ENCODE measurements around the gene SYTL1.

Gene SYTL1

DNA sequence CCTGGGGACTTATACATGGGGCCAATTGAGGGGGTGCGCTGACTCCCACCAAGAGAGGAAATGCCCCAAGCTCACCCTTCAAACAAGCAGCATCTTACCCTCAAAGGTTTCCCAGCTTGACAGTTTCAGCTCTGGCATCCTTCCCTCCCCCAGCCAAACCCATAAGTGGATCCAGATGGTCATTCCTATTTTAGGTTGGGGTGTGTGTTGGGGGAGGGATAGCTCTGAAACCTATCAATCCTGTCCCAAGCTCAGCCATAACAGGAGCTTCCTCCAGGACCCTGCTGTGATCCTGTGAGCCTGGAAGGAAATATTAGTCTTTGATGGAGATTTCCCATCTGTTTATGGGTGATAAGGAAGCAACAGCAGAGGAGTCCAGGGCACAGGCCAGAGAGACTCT lies 23.2 kb upstream of the SYTL1 start:
- no peak for DNase-seq

DNA sequence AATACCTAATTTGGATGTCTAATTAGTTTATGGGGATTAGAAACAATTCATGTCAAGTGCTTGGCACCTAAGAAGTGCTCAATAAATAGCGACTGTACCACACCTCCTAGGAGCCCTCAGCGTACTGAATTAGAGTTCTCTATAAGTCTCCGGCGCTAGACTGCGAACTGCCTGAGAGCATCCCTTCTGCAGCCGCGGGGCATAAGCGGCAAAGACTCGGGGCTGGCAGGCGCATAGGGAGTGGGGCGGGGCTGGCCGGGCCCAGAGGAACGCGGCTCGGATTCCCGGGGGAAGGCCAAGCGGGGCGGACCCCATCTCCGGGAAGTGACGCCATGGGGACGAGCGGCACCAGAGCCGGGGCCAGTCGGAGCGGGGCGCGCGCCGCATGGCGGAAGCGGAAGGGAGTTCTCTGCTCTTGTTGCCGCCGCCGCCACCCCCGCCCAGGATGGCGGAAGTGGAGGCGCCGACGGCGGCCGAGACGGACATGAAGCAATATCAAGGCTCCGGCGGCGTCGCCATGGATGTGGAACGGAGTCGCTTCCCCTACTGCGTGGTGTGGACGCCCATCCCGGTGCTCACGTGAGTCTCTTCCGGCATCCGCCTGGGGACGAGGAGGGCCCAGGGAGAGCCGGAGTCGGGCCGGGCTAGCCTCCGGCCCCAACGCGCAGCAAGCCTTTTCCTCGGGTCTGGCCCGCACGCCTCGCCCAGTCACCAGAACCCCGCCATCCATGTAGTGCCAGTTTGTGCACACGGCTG lies 19.8 kb upstream of the SYTL1 start, which contains the start of gene TMEM222:
Gene TMEM222 (plus strand): TSS at position 351 of the 756 bp plus-strand sequence. CDS start 35 bp downstream, at position 386.
- DNase-seq: peak; percentile 98

GRCh38 chr1:27322569-27323240 lies 19.1 kb upstream of the SYTL1 start:
- no peak for DNase-seq

GRCh38 chr1:27325286-27325685 lies 16.5 kb upstream of the SYTL1 start:
- DNase-seq: no peak

DNA sequence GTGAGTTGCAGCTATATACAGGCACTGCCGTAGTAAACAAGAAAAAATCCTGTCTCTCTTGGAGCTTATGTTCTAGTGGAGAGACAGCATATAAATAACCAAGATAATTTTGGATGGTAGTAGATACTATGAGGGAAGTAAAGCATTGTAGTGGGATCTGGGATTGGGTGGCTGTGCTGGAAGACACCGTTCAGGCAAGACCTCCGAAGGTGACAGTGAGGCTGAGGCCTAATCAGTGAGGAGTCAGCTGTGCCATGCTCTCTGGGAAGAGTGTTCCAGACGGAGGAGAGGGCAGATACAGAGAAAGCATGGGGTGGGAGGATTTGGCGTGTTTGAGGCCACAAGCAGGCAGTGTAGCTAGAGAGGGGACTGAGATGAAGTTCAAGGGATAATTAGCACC lies 13.9 kb upstream of the SYTL1 start:
- DNase-seq: no peak

GRCh38 chr1:27330786-27331185 lies 11.0 kb upstream of the SYTL1 start:
- no peak for DNase-seq

DNA sequence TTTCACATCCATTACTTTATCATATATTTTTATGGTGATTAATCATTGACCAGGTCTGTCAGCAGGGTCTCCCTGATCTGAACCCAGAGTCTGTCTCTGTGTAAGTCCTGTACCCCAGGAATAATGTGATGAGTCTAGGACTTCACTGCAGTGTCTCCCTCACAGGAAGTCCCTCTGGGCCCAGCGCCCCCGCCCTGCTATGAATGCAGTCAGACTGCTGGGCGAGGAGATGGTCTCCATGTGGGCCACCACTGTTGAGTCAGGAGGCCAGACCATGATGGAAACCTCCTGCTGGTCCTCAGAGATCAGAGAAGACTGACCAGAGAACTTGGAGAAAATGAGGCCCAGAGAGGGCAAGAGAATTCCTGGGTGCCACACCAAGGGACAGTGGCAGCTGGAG lies 10.4 kb upstream of the SYTL1 start:
- DNase-seq: no peak

GRCh38 chr1:27331922-27332321 lies 9.9 kb upstream of the SYTL1 start:
- DNase-seq: no peak

- no peak for DNase-seq
These were observed 9.1 kb upstream of the SYTL1 start for GRCh38 chr1:27332536-27333281.

DNA sequence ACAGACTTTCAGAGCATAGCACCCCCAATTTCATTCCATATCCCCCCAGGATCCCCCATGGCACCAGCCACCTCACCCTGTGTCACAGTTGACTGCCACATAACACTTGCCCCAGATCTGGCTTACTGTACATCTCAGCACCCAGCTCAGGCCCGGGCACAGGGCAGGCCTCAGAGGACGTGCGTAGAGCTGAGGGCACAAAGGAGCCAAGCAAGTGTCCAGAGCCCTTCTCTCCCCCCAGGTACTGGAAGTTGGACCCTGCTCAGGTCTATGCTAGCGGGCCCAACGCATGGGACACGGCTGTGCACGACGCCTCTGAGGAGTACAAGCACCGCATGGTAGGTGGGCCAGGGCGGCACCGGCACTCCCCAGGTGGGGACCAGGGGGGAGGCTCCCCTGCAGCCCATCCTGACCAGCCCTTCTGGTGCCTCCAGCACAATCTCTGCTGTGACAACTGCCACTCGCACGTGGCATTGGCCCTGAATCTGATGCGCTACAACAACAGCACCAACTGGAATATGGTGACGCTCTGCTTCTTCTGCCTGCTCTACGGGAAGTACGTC lies 8.0 kb upstream of the SYTL1 start:
- no peak for DNase-seq

DNA sequence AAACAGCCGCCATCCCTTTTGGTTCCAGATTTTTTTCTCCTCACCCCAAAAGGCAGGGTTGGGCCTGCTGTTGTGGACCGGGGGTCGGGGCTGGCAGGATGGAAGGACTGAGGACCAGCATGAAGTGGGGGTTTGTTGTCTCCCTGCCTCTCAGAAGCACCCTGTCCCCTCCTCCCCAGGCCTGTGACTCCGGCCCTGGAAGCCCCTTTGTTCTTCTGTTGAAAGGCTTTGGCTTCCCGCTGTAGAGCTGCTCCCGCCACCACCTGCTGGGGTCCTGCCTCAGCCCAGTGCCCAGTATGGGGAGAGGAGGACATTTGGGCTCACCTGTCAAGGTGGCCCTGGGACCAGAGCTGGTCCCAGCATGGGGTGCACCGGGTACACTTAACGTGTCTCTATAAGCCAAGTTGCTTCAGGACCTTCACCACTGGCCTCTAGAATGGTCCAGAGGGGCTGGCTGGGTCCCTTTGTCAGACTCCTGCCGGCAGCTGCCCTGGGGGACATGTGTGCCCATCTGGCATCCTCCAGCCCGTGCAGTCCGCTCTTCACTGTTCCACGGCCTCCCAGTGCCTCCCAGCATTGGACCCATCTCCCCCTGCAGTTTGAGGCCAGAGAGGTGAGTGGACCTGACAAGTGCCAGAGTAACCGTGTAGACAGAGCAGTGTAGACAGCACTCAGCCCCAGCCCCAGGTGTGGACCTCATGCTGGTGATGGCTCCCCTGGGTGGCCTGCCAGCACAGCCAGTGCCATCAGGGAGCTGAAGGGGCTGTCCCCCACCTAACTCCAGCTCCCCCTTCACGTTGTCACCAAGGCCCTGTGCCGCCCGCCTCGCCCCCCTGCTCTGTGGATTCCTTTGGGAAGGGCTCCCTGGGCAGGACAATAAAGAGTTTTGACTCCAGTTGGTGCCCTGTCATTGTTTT lies 6.1 kb upstream of the SYTL1 start:
- DNase-seq: no peak

DNA sequence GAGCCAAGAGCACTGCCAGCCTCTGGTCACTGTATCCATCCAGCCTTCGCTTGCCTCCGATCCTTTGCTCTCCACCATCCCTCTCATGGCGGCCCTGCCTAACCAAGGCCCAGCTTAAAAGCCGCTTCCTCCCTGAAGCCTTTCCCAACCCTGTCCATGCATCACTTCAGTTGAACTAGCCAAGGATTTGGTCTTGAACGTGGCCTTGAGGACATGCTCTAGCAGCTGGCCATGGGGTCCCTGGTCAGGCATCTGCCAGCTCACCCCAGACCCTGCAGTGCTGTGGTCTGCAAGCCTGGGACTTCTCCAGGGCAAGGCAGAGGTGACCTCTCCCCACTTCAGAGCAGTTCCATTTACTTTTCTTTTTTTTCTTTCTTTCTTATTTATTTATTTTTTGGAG lies 5.1 kb upstream of the SYTL1 start:
- no peak for DNase-seq

- no peak for DNase-seq
These were observed 3.1 kb upstream of the SYTL1 start for GRCh38 chr1:27338751-27339150.

DNA sequence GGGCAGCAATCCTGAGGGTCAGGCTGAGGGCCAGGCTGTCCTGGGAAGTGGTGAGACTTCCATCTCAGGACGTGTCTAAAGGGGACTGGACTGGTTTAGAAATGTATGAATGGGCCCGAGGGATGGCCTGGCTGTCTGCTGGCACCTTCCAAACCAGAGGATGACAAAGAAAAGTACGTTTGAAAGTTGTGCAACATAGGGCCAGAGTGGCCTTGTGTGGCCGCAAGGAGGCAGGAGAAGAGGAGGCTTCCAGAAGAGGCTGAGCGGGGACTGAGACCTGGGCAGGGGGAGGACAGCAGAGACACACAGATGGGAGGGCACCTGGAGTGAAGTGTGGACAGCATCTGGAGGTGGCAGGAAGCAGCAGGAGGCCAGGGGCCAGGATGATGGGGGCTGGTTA lies 2.6 kb upstream of the SYTL1 start:
- no peak for DNase-seq

- DNase-seq: no peak
These were observed 562 bp downstream of the SYTL1 start for GRCh38 chr1:27342391-27342777.

DNA sequence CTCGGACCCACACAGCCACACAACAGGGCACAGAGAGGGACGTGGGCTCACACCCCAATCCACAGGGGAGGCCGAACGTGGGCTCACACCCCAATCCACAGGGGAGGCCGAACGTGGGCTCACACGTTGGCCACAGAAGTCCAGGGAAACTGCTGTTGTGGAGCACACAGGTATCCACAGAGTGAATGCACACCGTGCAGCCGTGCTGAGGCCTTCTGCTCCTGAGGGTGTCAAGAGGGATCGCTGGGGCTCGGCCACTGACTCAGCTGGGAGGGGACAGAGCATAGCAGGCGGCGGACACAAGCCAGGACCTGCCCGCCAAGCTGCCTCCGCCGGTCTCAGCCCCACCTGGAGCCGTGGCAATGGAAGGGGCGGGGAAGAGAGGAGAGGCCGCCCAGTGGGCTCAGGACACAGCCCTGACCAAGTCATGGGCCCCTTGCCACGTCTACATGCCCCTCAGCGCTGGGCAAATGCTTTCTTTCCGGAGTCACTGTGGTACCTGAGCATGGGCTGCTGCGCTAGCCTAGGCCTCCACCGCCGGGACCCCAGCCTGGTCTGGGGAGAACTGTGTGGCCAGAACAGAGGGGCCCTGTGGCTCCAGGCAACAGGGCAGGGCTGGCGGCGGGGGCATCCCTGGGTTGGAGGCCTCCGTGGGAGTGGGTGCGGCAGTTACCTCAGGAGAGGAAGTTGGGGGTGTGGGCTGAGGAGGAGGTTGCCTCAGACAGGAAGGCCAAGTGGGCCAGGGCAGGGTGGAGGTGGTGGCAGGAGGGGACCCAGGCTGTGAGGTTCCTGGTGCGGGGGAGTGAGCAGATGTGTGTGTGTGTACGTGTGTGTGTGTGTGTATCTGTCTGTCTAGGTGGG lies 1.2 kb downstream of the SYTL1 start:
- DNase-seq: no peak

GRCh38 chr1:27343639-27344025 lies 1.8 kb downstream of the SYTL1 start:
- DNase-seq: no peak

DNA sequence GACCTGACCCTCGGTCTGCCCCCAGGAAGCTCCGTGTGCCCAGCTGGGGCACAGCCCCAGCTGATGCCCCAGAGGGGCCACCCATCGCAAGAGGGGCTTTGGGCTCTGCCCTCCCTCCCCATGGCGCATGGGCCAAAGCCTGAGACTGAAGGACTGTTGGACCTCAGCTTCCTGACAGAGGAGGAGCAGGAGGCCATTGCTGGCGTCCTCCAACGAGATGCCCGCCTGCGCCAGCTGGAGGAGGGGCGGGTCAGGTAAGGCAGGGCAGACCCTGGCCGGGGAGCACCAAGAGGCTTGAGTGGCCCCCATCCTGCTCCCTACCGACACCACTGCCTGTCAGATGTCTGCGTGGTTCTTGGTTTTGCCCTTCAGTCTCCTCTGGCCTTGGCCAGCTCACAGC lies 3.5 kb downstream of the SYTL1 start:
- no peak for DNase-seq

GRCh38 chr1:27346357-27346756 lies 4.5 kb downstream of the SYTL1 start:
- DNase-seq: no peak

- no peak for DNase-seq
These were observed 5.3 kb downstream of the SYTL1 start for GRCh38 chr1:27346991-27347624.
